GM13977 (cell line): Measurements from ENCODE around the gene PALS2.

Source experiments
- DNase-seq: peaks from one replicate; pipeline ENCODE4 v3.0.0; 2012; ENCODE audit warnings: low spot score
- CTCF ChIP-seq: IDR thresholded peaks from 2 replicates; pipeline ENCODE4 v1.5.1; 2012; ENCODE audit warnings: mild to moderate bottlenecking, control low read depth; ENCODE audit not compliant: insufficient read depth; ENCODE audit errors: extremely low read depth, missing control alignments
- in situ Hi-C: fragments of 300-500 bp; cut with MboI; formaldehyde crosslinking; loops from one replicate; pipeline ENCODE4 v1.12.0; 2022; ENCODE audit warnings: low sequenced_read_pairs, low pct_unique_long_range_greater_than_20kb, mixed read lengths, inconsistent platforms; ENCODE audit not compliant: unreplicated experiment

Gene PALS2

DNA sequence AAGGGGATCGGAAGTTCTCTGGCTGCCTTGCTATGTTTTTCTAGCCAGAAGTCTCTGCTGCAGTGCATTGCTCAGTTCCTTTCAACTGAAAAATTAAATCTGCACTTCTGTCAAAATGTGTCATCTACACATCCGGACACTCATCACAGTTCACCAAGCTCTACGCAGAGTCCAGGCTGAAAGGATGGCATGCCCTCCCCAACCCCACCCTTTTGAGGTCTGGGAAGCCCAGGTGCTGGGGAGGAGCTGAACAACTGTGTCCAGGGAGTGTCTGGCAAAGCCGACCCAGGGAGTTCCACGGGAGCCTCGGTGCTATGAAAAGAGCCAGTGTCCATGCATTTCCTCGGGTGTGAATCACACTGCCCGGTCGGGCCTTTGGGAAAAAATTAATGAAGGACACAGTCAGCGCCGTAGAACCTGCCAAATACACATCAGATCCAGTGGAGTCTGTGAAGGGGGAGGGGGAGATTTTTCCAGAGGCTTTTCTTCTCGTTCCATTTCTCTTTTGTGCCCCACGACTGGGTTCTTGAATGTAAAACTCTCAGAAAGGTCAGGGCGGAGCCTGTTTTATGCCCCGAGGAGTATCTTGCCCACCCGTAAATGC is 757 bp upstream of the PALS2 start:
- no peak for TF ChIP-seq CTCF
- peak; percentile 31 for DNase-seq
- in situ Hi-C loops = no loop called here

DNA sequence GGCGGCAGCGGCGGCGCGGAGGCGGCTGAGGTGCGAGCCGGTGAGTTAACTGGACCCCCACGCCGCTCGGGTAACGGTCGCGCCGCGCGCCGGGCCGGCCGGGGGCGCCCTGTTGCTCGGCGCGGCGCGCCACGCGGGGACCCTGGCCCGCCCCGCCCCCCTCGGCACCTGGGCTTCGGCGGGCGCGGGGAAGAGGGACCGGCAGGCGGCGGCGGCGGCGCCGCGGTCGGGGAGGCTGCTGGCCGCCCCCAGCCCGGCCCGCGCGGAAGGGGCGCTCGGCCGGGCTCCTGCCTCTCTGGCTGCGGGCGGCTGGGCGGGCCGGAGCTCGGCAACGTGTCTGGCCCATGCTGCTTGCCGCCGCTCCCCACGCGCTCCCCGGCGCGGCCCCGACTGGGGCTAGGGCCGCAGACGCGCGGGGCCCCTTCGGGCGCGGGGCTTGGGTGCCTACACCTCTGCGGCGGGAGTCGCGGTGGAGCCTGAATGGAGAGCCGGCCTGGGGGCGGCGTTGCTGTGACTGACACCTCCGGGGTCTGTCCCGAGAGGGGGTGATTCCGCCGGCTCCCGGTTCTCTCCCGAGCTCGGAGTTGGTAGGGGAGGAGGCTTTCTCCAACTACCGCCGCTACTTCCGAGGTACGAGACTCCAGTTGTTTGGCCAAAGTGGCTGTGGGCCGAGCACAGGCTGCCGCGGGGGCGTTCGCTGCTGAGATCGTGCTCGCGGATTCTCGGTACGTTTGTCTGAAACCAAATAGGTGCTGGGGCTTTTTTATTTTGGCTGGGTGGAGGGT is 494 bp downstream of the PALS2 start:
- TF ChIP-seq CTCF = peak; percentile 1
- in situ Hi-C loops = no loop called here
- DNase-seq = peak; percentile 70

- peak; percentile 20 for DNase-seq
Observed at GRCh38 chr7:24574386-24574785, 1.1 kb downstream of the PALS2 start.

GRCh38 chr7:24574950-24575349 is 1.7 kb downstream of the PALS2 start:
- in situ Hi-C loops = no loop called here
- no peak for DNase-seq
- TF ChIP-seq CTCF = no peak

More at GRCh38 chr7:24574386-24574785, 1.1 kb downstream of the PALS2 start:
- in situ Hi-C loops = no loop called here
- TF ChIP-seq CTCF = no peak

- DNase-seq = peak; percentile 45
- in situ Hi-C loops = no loop called here
- TF ChIP-seq CTCF = peak; percentile 63
Observed at GRCh38 chr7:24576171-24577025, 3.1 kb downstream of the PALS2 start.

DNA sequence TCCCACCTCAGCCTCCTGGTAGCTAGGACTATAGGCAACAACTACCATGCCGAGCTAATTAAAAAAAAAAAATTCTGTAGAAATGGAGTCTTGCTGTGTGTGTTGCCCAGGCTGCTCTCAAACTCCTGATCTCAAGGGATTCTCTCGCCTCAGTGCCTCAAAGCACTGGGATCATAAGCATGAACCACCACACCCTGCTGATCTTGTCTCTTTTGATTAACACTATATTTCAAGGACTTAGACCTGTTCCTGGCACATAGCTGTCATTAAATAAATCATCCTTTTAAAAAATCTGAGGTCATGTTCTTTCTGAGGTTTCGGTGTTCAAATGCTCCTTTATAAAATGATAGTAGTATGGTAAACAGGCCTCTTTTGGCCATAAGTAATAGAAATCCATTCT is 4.8 kb downstream of the PALS2 start:
- in situ Hi-C loops = no loop called here
- TF ChIP-seq CTCF = no peak
- DNase-seq = no peak
